SU-DHL-6 (cell line): ENCODE results near the gene GNAS.

Source experiments
- EZH2phosphoT487 ChIP-seq: fragments of 200-600 bp; sonication (generic), shearing (Covaris generic); conservative IDR thresholded peaks from 2 replicates; pipeline ENCODE4 v1.6.1; 2018; ENCODE audit warnings: mild to moderate bottlenecking, antibody characterized with exemption, low read length, moderate library complexity, mixed read lengths
- TF ChIP-seq, protein P1 (sequence below): fragments of 200-600 bp; sonication (generic); IDR thresholded peaks from one replicate; pipeline ENCODE4 v1.5.1; 2017; ENCODE audit warnings: antibody characterized with exemption, mild to moderate bottlenecking, low read length, moderate library complexity; ENCODE audit not compliant: insufficient read depth, poor library complexity, severe bottlenecking

DNA sequence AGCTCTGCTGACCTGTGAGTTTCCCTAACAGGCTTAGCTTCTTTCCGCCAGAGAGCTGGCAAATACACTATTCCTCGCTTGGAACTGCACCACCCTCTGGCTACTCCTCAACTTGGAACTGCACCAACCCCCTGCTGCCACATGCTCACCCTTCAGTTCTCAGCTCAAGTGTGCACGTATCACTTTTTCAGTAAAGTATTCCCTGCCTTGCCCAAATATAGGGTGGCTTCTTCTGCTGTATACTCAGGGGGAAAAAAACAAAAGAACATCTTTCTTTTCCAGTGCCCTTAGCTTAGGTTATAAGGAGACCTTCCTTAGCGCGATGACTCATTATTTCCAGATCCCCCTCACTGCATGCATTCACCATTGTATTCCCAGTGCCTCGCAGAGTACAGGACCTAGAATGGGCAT is 23.0 kb upstream of the GNAS start:
- TF ChIP-seq, protein P1, sequence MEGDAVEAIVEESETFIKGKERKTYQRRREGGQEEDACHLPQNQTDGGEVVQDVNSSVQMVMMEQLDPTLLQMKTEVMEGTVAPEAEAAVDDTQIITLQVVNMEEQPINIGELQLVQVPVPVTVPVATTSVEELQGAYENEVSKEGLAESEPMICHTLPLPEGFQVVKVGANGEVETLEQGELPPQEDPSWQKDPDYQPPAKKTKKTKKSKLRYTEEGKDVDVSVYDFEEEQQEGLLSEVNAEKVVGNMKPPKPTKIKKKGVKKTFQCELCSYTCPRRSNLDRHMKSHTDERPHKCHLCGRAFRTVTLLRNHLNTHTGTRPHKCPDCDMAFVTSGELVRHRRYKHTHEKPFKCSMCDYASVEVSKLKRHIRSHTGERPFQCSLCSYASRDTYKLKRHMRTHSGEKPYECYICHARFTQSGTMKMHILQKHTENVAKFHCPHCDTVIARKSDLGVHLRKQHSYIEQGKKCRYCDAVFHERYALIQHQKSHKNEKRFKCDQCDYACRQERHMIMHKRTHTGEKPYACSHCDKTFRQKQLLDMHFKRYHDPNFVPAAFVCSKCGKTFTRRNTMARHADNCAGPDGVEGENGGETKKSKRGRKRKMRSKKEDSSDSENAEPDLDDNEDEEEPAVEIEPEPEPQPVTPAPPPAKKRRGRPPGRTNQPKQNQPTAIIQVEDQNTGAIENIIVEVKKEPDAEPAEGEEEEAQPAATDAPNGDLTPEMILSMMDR: no peak
- TF ChIP-seq EZH2phosphoT487: no peak
